ENCODE measurements around the gene OR5A1.

OR5A1 gene

DNA sequence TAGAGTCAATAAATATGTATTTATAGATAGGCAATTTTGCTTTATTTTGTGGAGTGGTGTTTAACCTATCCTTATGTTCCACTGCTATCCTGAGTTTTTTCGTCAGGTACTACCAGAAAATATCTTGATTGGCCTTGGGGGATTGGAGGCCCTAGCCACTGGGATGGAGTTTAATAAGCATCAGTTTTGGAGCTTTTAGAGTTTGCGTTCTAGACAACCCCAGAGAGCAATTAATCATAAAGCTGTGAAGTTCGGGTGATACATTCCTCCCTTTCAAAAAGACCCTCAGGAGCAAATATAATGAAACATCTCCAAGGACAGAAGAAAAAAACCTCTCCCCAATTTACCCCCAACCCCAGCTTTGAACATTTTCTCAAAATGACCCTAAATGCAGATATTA lies at the start of gene OR5A1:
Gene OR5A1 (plus strand): TSS at position 301 of the 400 bp plus-strand sequence. CDS start 6,700 bp downstream, outside the sequence.
- TF ChIP-seq, protein P1, sequence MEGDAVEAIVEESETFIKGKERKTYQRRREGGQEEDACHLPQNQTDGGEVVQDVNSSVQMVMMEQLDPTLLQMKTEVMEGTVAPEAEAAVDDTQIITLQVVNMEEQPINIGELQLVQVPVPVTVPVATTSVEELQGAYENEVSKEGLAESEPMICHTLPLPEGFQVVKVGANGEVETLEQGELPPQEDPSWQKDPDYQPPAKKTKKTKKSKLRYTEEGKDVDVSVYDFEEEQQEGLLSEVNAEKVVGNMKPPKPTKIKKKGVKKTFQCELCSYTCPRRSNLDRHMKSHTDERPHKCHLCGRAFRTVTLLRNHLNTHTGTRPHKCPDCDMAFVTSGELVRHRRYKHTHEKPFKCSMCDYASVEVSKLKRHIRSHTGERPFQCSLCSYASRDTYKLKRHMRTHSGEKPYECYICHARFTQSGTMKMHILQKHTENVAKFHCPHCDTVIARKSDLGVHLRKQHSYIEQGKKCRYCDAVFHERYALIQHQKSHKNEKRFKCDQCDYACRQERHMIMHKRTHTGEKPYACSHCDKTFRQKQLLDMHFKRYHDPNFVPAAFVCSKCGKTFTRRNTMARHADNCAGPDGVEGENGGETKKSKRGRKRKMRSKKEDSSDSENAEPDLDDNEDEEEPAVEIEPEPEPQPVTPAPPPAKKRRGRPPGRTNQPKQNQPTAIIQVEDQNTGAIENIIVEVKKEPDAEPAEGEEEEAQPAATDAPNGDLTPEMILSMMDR (IDR thresholded peaks at IDR 0.05) = no peak

DNA sequence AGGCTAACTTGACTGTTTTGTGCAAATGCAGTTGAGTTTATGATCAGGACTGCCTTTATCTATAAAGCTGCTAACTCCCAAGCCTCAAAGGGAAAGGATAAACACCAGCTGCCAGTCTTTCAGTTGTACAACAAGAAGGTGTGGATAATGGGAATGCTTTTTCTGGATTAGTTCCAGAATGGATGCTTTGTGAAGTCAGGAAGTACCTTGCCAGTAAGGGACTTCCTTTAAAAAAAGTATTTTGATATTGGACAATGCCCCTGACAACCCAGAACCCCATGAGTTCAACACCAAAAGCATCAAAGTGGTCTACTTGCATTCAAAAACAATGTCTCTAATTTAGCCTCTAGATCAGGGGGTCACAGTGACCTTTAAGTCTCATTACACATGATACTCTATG lies 42.1 kb upstream of the OR5A1 start:
- Histone ChIP-seq H3K4me3 (no peak overlapping the region), H3K27ac (no peak overlapping the region), H3K4me1 (no peaks in the 10 kb centered on the region), H3K27me3 (no peaks in the 10 kb centered on the region), H3K36me3 (no peaks in the 10 kb centered on the region), H3K9me3 (no peaks in the 10 kb centered on the region)
- DNase-seq = no peak
- intact Hi-C loops (cut with DNase I; ENCODE audit: low total_unique reads) = no loop called here
- TF ChIP-seq, protein P1 (IDR thresholded peaks at IDR 0.05) = no peak

More for the DNA sequence above, at the start of gene OR5A1:
- Histone ChIP-seq H3K4me1 (no peaks in the 10 kb centered on the region), H3K36me3 (no peaks in the 10 kb centered on the region), H3K9me3 (no peaks in the 10 kb centered on the region), H3K27me3 (no peaks in the 10 kb centered on the region), H3K27ac (no peak within 1 kb of the TSS), H3K4me3 (no peak within 1 kb of the TSS)
- intact Hi-C loops (cut with DNase I; ENCODE audit: low total_unique reads) = no loop called here
- no peak for DNase-seq

DNA sequence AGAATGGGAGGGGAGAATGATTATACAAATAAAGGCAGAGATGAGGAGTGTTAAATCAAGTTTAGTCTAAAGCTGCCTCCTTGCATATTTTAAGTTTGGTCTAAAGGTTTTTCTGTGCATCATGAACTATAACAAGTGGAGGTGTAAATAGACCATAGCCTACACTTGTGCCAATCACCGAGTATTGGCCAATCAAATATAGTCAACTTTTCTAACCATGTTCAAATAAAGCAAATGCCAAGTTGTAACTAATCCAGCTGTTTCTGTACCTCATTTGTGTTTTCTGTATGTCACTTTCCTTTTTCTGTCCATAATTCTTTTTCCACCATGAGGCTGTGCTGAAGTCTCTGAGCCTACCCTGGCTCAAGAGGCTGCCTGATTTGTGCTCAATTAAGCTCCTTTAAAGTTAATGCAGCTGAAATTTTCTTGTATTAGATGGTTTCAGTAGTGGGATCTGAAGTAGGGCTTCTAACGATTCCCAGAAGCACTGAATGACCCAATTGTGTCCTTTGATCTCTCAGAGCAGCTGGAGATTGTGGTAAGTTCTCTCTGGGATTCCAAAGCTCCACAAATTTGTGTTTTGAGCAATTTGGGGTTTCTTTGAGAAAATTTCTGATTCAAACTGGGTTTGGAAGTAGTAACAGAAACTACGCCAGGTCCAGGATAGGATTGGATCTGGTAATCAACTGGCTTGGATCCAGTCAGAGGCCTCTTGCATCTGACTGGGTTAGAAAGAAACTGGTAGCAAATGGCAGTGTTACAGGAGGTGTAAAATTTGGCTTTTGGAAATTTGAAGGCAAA lies 35.6 kb upstream of the OR5A1 start:
- Histone ChIP-seq H3K27ac (no peak overlapping the region), H3K27me3 (no peaks in the 10 kb centered on the region), H3K4me3 (no peak overlapping the region), H3K9me3 (no peaks in the 10 kb centered on the region), H3K36me3 (no peaks in the 10 kb centered on the region), H3K4me1 (no peaks in the 10 kb centered on the region)
- DNase-seq = no peak
- intact Hi-C loops (cut with DNase I; ENCODE audit: low total_unique reads) = no loop called here
- TF ChIP-seq, protein P1 (IDR thresholded peaks at IDR 0.05) = no peak

DNA sequence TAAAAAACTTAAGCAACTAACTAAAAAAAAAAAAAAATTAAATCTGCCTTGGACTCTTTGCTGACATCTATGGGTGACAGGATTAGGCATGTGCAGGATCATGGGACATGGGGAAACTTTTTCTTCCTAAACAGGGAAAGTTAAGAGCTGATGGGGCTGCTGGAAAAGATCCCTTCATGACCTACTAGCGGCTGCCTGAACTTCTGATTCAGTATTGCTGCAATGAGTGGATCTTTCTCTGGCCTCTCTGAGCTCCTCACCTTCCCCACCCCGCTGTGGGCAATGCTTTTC lies 35.1 kb upstream of the OR5A1 start:
- TF ChIP-seq, protein P1 (IDR thresholded peaks at IDR 0.05) = no peak
- H3K36me3 ChIP-seq = no peaks in the 10 kb centered on the region
- no peak for DNase-seq
- no peak overlapping the region for H3K27ac ChIP-seq
- no peaks in the 10 kb centered on the region for H3K27me3 ChIP-seq
- H3K4me1 ChIP-seq = no peaks in the 10 kb centered on the region
- no peak overlapping the region for H3K4me3 ChIP-seq
- intact Hi-C loops (cut with DNase I; ENCODE audit: low total_unique reads) = no loop called here
- H3K9me3 ChIP-seq = no peaks in the 10 kb centered on the region

DNA sequence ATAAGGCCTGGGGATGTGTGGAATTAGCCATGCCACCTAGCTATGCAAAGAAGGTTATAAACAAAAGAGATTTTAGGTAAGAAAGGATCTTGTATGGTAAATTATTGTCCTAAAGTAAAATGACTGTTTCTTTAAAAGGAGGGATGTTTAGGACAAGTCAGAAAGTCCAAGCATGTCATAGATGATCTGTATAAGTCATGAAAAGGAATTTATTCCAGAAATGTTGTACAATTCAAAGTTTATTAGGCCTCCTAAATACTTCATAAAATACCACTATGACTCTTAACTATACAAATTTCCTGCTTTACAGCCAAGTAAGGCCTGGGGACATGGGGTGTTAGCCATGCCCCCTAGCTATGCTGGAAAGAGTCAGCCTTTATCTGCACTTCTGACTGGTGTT lies 32.7 kb upstream of the OR5A1 start:
- H3K27me3 ChIP-seq = no peaks in the 10 kb centered on the region
- H3K36me3 ChIP-seq = no peaks in the 10 kb centered on the region
- no peak overlapping the region for H3K27ac ChIP-seq
- H3K4me3 ChIP-seq = no peak overlapping the region
- H3K4me1 ChIP-seq = no peaks in the 10 kb centered on the region
- TF ChIP-seq, protein P1 (IDR thresholded peaks at IDR 0.05) = no peak
- H3K9me3 ChIP-seq = no peaks in the 10 kb centered on the region
- no peak for DNase-seq
- intact Hi-C loops (cut with DNase I; ENCODE audit: low total_unique reads) = no loop called here
